ENCODE results near the gene LMCD1. TPM values are rescaled to one million over a fixed set of nuclear protein-coding genes. Genes with fewer than 3 reads are reported as not detected.

LMCD1 gene, protein sequence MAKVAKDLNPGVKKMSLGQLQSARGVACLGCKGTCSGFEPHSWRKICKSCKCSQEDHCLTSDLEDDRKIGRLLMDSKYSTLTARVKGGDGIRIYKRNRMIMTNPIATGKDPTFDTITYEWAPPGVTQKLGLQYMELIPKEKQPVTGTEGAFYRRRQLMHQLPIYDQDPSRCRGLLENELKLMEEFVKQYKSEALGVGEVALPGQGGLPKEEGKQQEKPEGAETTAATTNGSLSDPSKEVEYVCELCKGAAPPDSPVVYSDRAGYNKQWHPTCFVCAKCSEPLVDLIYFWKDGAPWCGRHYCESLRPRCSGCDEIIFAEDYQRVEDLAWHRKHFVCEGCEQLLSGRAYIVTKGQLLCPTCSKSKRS
- total RNA-seq (ENCODE audit: unreplicated experiment), result 1.3 TPM
- long read RNA-seq, full-length matches to known transcripts, result 2 of 2 reads
- long read RNA-seq, partial matches to known transcripts, result 0 of 2 reads
- long read RNA-seq, other reads (novel, unspliced or antisense), result 0 of 2 reads

DNA sequence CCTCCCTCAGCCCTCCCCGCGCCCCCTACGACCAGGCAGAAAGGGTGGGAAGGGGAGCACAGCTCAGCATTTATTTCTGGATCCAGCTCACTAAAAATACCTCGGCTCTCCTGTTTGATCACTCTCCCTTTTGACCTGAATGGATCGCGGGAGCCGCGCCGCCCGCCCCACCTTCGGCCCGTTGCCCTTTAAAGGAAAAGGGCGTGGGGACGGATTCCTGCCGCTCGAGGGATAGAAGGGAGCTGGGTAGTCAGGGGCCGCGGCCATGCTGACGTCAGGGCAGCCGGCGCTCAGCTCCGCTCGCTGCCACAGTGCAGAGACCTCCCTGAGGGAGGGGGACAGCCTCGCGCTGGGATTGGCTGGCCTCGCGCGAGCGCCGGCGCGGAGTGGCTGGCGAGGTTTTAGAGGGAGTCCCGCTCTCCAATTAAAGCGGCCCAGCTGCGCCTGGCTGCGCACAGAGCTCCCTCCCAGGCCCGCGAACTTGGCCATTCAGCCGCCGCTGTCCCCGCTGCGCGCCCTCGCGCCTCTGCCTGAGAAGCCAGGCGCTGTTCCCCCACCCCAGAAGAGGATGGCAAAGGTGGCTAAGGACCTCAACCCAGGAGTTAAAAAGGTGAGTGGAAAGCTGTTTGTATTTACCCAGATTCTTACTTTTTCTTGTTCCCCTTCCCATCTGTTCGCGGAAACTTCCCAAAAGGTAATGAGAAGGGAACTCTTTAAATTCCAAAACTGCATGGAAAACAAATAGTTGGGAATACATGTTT lies at the start of gene LMCD1:
LMCD1 (plus strand) TSS at position 453 of the 761 bp plus-strand sequence; CDS start at position 569, 116 bp downstream.
- TF ChIP-seq, protein P1, sequence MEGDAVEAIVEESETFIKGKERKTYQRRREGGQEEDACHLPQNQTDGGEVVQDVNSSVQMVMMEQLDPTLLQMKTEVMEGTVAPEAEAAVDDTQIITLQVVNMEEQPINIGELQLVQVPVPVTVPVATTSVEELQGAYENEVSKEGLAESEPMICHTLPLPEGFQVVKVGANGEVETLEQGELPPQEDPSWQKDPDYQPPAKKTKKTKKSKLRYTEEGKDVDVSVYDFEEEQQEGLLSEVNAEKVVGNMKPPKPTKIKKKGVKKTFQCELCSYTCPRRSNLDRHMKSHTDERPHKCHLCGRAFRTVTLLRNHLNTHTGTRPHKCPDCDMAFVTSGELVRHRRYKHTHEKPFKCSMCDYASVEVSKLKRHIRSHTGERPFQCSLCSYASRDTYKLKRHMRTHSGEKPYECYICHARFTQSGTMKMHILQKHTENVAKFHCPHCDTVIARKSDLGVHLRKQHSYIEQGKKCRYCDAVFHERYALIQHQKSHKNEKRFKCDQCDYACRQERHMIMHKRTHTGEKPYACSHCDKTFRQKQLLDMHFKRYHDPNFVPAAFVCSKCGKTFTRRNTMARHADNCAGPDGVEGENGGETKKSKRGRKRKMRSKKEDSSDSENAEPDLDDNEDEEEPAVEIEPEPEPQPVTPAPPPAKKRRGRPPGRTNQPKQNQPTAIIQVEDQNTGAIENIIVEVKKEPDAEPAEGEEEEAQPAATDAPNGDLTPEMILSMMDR (IDR thresholded peaks at IDR 0.05; ENCODE audit: partially characterized antibody, unreplicated experiment), result no peak
- H3K9me3 Mint-ChIP-seq (ENCODE audit: unreplicated experiment), result no peaks in the 10 kb centered on the region
- peaks cover 5% of the 10 kb centered on the region for H3K27me3 Mint-ChIP-seq (ENCODE audit: unreplicated experiment)
- peak; percentile 95 for DNase-seq
- no peak within 1 kb of the TSS for H3K27ac Mint-ChIP-seq (ENCODE audit: unreplicated experiment)
- H3K4me3 Mint-ChIP-seq (ENCODE audit: unreplicated experiment), result peak within 1 kb of the TSS; percentile 89
- no peaks in the 10 kb centered on the region for H3K36me3 Mint-ChIP-seq (ENCODE audit: unreplicated experiment)
- H3K4me1 Mint-ChIP-seq (ENCODE audit: low read depth, unreplicated experiment), result peaks cover 7% of the 10 kb centered on the region

DNA sequence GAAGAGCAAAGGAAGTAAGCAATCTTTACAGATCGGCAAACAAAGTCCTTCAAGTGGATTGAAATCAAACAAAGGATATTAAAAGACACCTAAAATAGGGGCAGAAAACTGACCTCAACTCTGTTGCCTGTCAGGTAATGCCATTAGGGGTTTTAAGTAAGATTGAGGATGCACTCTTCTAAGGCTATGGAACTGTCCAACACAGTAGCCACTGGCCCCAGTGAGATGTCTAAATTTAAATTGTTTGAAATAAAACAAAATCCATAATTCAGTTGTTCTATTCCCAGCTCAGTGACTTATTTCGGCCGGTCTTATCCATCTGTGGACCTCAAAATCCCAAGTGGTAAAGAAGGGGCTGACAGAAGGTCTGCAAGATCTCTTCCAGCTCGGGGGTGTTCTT lies 49.5 kb upstream of the LMCD1 start:
- no peak overlapping the region for H3K4me3 Mint-ChIP-seq (ENCODE audit: unreplicated experiment)
- H3K27me3 Mint-ChIP-seq (ENCODE audit: unreplicated experiment), result peaks cover 2% of the 10 kb centered on the region
- H3K36me3 Mint-ChIP-seq (ENCODE audit: unreplicated experiment), result no peaks in the 10 kb centered on the region
- H3K27ac Mint-ChIP-seq (ENCODE audit: unreplicated experiment), result no peak overlapping the region
- H3K9me3 Mint-ChIP-seq (ENCODE audit: unreplicated experiment), result peaks cover 1% of the 10 kb centered on the region
- no peak for DNase-seq
- TF ChIP-seq, protein P1 (IDR thresholded peaks at IDR 0.05; ENCODE audit: partially characterized antibody, unreplicated experiment), result no peak
- peaks cover 6% of the 10 kb centered on the region for H3K4me1 Mint-ChIP-seq (ENCODE audit: low read depth, unreplicated experiment)

DNA sequence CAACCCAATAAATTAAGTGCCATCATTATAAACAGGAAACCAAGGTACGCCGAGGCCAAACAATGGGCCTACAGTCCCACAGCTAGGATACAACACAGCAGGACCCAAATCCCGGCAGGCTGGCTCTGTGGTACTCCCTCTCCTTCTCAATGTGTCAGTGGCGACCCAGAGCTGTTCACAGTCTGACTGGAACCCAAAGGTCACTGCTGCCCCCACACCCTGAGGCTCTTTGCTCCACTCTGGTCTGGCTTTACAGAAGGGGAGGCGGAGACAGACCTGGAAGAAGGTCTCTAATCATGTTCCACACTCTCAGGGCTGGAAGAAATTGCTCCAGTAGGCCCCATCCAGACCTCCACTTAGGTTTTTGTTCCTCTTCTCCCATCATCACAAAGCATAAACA lies 48.5 kb upstream of the LMCD1 start:
- no peak for DNase-seq
- Mint-ChIP-seq H3K27ac (ENCODE audit: unreplicated experiment) (no peak overlapping the region), H3K36me3 (ENCODE audit: unreplicated experiment) (no peaks in the 10 kb centered on the region), H3K9me3 (ENCODE audit: unreplicated experiment) (peaks cover 1% of the 10 kb centered on the region), H3K27me3 (ENCODE audit: unreplicated experiment) (peaks cover 2% of the 10 kb centered on the region), H3K4me3 (ENCODE audit: unreplicated experiment) (no peak overlapping the region), H3K4me1 (ENCODE audit: low read depth, unreplicated experiment) (no peaks in the 10 kb centered on the region)
- TF ChIP-seq, protein P1 (IDR thresholded peaks at IDR 0.05; ENCODE audit: partially characterized antibody, unreplicated experiment), result no peak

DNA sequence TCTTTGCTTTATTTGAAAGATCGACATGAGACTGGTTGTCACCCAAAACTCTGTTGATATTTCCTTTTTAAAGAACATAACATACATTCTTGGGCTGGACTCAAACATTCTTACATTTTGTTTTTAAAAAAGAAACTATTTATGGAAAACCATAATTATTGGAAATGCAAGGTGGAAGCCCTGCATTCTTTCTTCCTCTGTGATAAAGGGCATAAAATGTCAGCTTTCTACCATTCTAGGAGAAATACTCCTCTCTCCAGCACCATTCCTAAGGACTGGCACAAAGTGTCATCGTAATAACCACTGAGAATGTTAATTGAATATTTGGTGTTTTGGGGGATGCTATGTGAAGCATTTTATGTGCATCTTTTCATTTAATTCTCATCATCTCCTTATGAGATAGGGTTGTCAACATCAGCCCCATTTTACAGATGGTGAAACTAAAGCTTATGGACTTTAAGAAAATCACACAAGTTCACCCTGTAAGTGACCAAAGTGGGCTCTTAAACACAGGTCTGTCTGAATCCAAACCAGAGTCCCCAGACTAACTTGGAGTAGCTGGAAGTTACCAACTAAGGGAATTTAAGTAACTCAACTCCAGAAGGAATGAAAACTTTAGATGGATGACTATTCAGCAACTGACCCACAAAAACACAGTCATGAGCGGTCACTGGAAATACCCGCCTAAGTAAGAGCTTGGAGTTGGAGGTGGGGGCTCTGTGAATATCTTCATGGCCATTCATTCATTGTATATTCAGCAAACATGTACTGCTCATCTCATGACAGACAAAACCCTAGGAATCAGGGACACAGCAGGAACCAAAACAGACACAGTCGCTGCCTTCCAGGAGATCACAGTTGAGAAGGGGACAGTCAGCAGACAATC lies 45.9 kb upstream of the LMCD1 start:
- Mint-ChIP-seq H3K4me1 (ENCODE audit: low read depth, unreplicated experiment) (no peaks in the 10 kb centered on the region), H3K27ac (ENCODE audit: unreplicated experiment) (no peak overlapping the region), H3K36me3 (ENCODE audit: unreplicated experiment) (no peaks in the 10 kb centered on the region), H3K27me3 (ENCODE audit: unreplicated experiment) (peaks cover 2% of the 10 kb centered on the region), H3K9me3 (ENCODE audit: unreplicated experiment) (no peaks in the 10 kb centered on the region), H3K4me3 (ENCODE audit: unreplicated experiment) (no peak overlapping the region)
- no peak for DNase-seq
- TF ChIP-seq, protein P1 (IDR thresholded peaks at IDR 0.05; ENCODE audit: partially characterized antibody, unreplicated experiment), result no peak
